ENCODE data around the gene OR8K1. TPM values are rescaled to one million over a fixed set of nuclear protein-coding genes. Genes with fewer than 3 reads are reported as not detected.

Gene OR8K1
- polyA plus RNA-seq (2013, experiment 1 of 2): not detected
- not detected for polyA plus RNA-seq (2013, experiment 2 of 2)

GRCh38 chr11:56345739-56346138, at the start of gene OR8K1:
TSS of gene OR8K1 (plus strand) at chr11:56346039. CDS start at chr11:56346039, 0 bp downstream.
- Histone ChIP-seq H2AK5ac (ENCODE audit: low read length) (no peak within 1 kb of the TSS), H4K5ac (ENCODE audit: low read length) (no peak within 1 kb of the TSS), H3K79me2 (ENCODE audit: control insufficient read depth, insufficient read depth, low read length) (no peaks in the 10 kb centered on the region), H3K4ac (ENCODE audit: low read depth, low read length) (no peak within 1 kb of the TSS), H3K4me3 (ENCODE audit: low read length) (no peak within 1 kb of the TSS), H2BK5ac (ENCODE audit: low read length) (no peak within 1 kb of the TSS), H3K18ac (ENCODE audit: low read length) (no peak within 1 kb of the TSS), H3K9ac (ENCODE audit: low read length) (no peak within 1 kb of the TSS), H3K79me1 (ENCODE audit: low read length) (no peaks in the 10 kb centered on the region), H3K36me3 (ENCODE audit: control insufficient read depth, insufficient read depth, low read length) (no peaks in the 10 kb centered on the region), H2BK15ac (replicated peaks; ENCODE audit: low read depth) (no peak within 1 kb of the TSS), H3K27me3 (ENCODE audit: insufficient read depth, low read length, poor library complexity) (no peaks in the 10 kb centered on the region), H3K4me1 (ENCODE audit: control insufficient read depth, low read depth, low read length) (no peaks in the 10 kb centered on the region), H3K27ac (ENCODE audit: low read depth, low read length) (no peak within 1 kb of the TSS), H3K23ac (ENCODE audit: low read length) (no peak within 1 kb of the TSS), H4K8ac (ENCODE audit: low read depth, low read length) (no peak within 1 kb of the TSS), H3K4me2 (ENCODE audit: low read length) (no peak within 1 kb of the TSS), H2BK120ac (ENCODE audit: low read depth, low read length) (no peak within 1 kb of the TSS), H3K56ac (ENCODE audit: low read length) (no peak within 1 kb of the TSS)
- no CpG with 5 or more reads among the region's 1 CpG for WGBS (ENCODE audit: extremely low coverage, insufficient coverage, low lambda C conversion rate)
- DNase-seq: no peak

- Histone ChIP-seq H3K79me2 (ENCODE audit: control insufficient read depth, insufficient read depth, low read length) (no peaks in the 10 kb centered on the region), H3K4me2 (ENCODE audit: low read length) (no peak overlapping the region), H3K18ac (ENCODE audit: low read length) (no peak overlapping the region), H3K27me3 (ENCODE audit: insufficient read depth, low read length, poor library complexity) (no peaks in the 10 kb centered on the region), H2BK5ac (ENCODE audit: low read length) (no peak overlapping the region), H4K5ac (ENCODE audit: low read length) (no peak overlapping the region), H3K4me1 (ENCODE audit: control insufficient read depth, low read depth, low read length) (no peaks in the 10 kb centered on the region), H3K79me1 (ENCODE audit: low read length) (no peaks in the 10 kb centered on the region), H3K23ac (ENCODE audit: low read length) (no peak overlapping the region), H3K9ac (ENCODE audit: low read length) (no peak overlapping the region), H3K4me3 (ENCODE audit: low read length) (no peak overlapping the region), H3K27ac (ENCODE audit: low read depth, low read length) (no peak overlapping the region), H2BK15ac (replicated peaks; ENCODE audit: low read depth) (no peak overlapping the region), H3K56ac (ENCODE audit: low read length) (no peak overlapping the region), H2AK5ac (ENCODE audit: low read length) (no peak overlapping the region), H3K36me3 (ENCODE audit: control insufficient read depth, insufficient read depth, low read length) (no peaks in the 10 kb centered on the region), H3K4ac (ENCODE audit: low read depth, low read length) (no peak overlapping the region), H4K8ac (ENCODE audit: low read depth, low read length) (no peak overlapping the region), H2BK120ac (ENCODE audit: low read depth, low read length) (no peak overlapping the region)
- DNase-seq: no peak
- WGBS (ENCODE audit: extremely low coverage, insufficient coverage, low lambda C conversion rate): no CpG with 5 or more reads among the region's 4 CpGs
These were observed 48.9 kb upstream of the OR8K1 start for GRCh38 chr11:56296898-56297297.

GRCh38 chr11:56307836-56308235, 38.0 kb upstream of the OR8K1 start:
- H3K23ac ChIP-seq (ENCODE audit: low read length): no peak overlapping the region
- no peaks in the 10 kb centered on the region for H3K27me3 ChIP-seq (ENCODE audit: insufficient read depth, low read length, poor library complexity)
- no peak overlapping the region for H3K56ac ChIP-seq (ENCODE audit: low read length)
- H3K79me1 ChIP-seq (ENCODE audit: low read length): no peaks in the 10 kb centered on the region
- no peaks in the 10 kb centered on the region for H3K79me2 ChIP-seq (ENCODE audit: control insufficient read depth, insufficient read depth, low read length)
- no peak overlapping the region for H3K9ac ChIP-seq (ENCODE audit: low read length)
- no peak overlapping the region for H4K8ac ChIP-seq (ENCODE audit: low read depth, low read length)
- no peak overlapping the region for H2AK5ac ChIP-seq (ENCODE audit: low read length)
- no peaks in the 10 kb centered on the region for H3K36me3 ChIP-seq (ENCODE audit: control insufficient read depth, insufficient read depth, low read length)
- DNase-seq: no peak
- no CpG with 5 or more reads among the region's 3 CpGs for WGBS (ENCODE audit: extremely low coverage, insufficient coverage, low lambda C conversion rate)
- no peak overlapping the region for H2BK120ac ChIP-seq (ENCODE audit: low read depth, low read length)
- H3K4me1 ChIP-seq (ENCODE audit: control insufficient read depth, low read depth, low read length): no peaks in the 10 kb centered on the region
- no peak overlapping the region for H3K4ac ChIP-seq (ENCODE audit: low read depth, low read length)
- H4K5ac ChIP-seq (ENCODE audit: low read length): no peak overlapping the region
- no peak overlapping the region for H3K27ac ChIP-seq (ENCODE audit: low read depth, low read length)
- no peak overlapping the region for H2BK15ac ChIP-seq (replicated peaks; ENCODE audit: low read depth)
- no peak overlapping the region for H3K4me3 ChIP-seq (ENCODE audit: low read length)
- H2BK5ac ChIP-seq (ENCODE audit: low read length): no peak overlapping the region
- H3K4me2 ChIP-seq (ENCODE audit: low read length): no peak overlapping the region
- H3K18ac ChIP-seq (ENCODE audit: low read length): no peak overlapping the region

- DNase-seq: no peak
- no peak within 1 kb of the TSS for H3K4ac ChIP-seq (ENCODE audit: low read depth, low read length)
These were observed 31.0 kb upstream of the OR8K1 start, which contains the start of gene OR8K3 for GRCh38 chr11:56314844-56315243. TSS of gene OR8K3 (plus strand) at chr11:56315144. CDS start at chr11:56318307, 3,163 bp downstream.

GRCh38 chr11:56331861-56332491, 13.9 kb upstream of the OR8K1 start:
- WGBS (ENCODE audit: extremely low coverage, insufficient coverage, low lambda C conversion rate): no CpG with 5 or more reads among the region's 34 CpGs
- no peak overlapping the region for H3K4me3 ChIP-seq (ENCODE audit: low read length)
- H3K56ac ChIP-seq (ENCODE audit: low read length): no peak overlapping the region
- H2BK120ac ChIP-seq (ENCODE audit: low read depth, low read length): no peak overlapping the region
- no peak overlapping the region for H2BK15ac ChIP-seq (replicated peaks; ENCODE audit: low read depth)
- no peaks in the 10 kb centered on the region for H3K36me3 ChIP-seq (ENCODE audit: control insufficient read depth, insufficient read depth, low read length)
- H3K18ac ChIP-seq (ENCODE audit: low read length): no peak overlapping the region
- H3K23ac ChIP-seq (ENCODE audit: low read length): no peak overlapping the region
- H3K4me1 ChIP-seq (ENCODE audit: control insufficient read depth, low read depth, low read length): no peaks in the 10 kb centered on the region
- H3K27me3 ChIP-seq (ENCODE audit: insufficient read depth, low read length, poor library complexity): no peaks in the 10 kb centered on the region
- no peaks in the 10 kb centered on the region for H3K79me1 ChIP-seq (ENCODE audit: low read length)
- H4K5ac ChIP-seq (ENCODE audit: low read length): no peak overlapping the region
- H2AK5ac ChIP-seq (ENCODE audit: low read length): no peak overlapping the region
- no peak for DNase-seq
- no peaks in the 10 kb centered on the region for H3K79me2 ChIP-seq (ENCODE audit: control insufficient read depth, insufficient read depth, low read length)
- H3K4me2 ChIP-seq (ENCODE audit: low read length): no peak overlapping the region
- no peak overlapping the region for H4K8ac ChIP-seq (ENCODE audit: low read depth, low read length)
- H3K27ac ChIP-seq (ENCODE audit: low read depth, low read length): no peak overlapping the region
- no peak overlapping the region for H2BK5ac ChIP-seq (ENCODE audit: low read length)
- no peak overlapping the region for H3K9ac ChIP-seq (ENCODE audit: low read length)
- H3K4ac ChIP-seq (ENCODE audit: low read depth, low read length): no peak overlapping the region

More at GRCh38 chr11:56314844-56315243, 31.0 kb upstream of the OR8K1 start, which contains the start of gene OR8K3:
- Histone ChIP-seq H2AK5ac (ENCODE audit: low read length) (no peak within 1 kb of the TSS), H2BK15ac (replicated peaks; ENCODE audit: low read depth) (no peak within 1 kb of the TSS), H3K27me3 (ENCODE audit: insufficient read depth, low read length, poor library complexity) (no peaks in the 10 kb centered on the region), H3K4me1 (ENCODE audit: control insufficient read depth, low read depth, low read length) (no peaks in the 10 kb centered on the region), H3K27ac (ENCODE audit: low read depth, low read length) (no peak within 1 kb of the TSS), H3K18ac (ENCODE audit: low read length) (no peak within 1 kb of the TSS), H3K9ac (ENCODE audit: low read length) (no peak within 1 kb of the TSS), H2BK120ac (ENCODE audit: low read depth, low read length) (no peak within 1 kb of the TSS), H2BK5ac (ENCODE audit: low read length) (no peak within 1 kb of the TSS), H4K5ac (ENCODE audit: low read length) (no peak within 1 kb of the TSS), H3K56ac (ENCODE audit: low read length) (no peak within 1 kb of the TSS), H3K36me3 (ENCODE audit: control insufficient read depth, insufficient read depth, low read length) (no peaks in the 10 kb centered on the region), H3K4me2 (ENCODE audit: low read length) (no peak within 1 kb of the TSS), H3K23ac (ENCODE audit: low read length) (no peak within 1 kb of the TSS), H3K79me1 (ENCODE audit: low read length) (no peaks in the 10 kb centered on the region), H3K4me3 (ENCODE audit: low read length) (no peak within 1 kb of the TSS), H4K8ac (ENCODE audit: low read depth, low read length) (no peak within 1 kb of the TSS), H3K79me2 (ENCODE audit: control insufficient read depth, insufficient read depth, low read length) (no peaks in the 10 kb centered on the region)

- Histone ChIP-seq H3K4me1 (ENCODE audit: control insufficient read depth, low read depth, low read length) (no peaks in the 10 kb centered on the region), H2BK120ac (ENCODE audit: low read depth, low read length) (no peak overlapping the region), H2AK5ac (ENCODE audit: low read length) (no peak overlapping the region), H3K27ac (ENCODE audit: low read depth, low read length) (no peak overlapping the region), H3K4me3 (ENCODE audit: low read length) (no peak overlapping the region), H3K23ac (ENCODE audit: low read length) (no peak overlapping the region), H3K79me2 (ENCODE audit: control insufficient read depth, insufficient read depth, low read length) (no peaks in the 10 kb centered on the region), H3K4ac (ENCODE audit: low read depth, low read length) (no peak overlapping the region), H3K79me1 (ENCODE audit: low read length) (no peaks in the 10 kb centered on the region), H3K18ac (ENCODE audit: low read length) (no peak overlapping the region), H3K56ac (ENCODE audit: low read length) (no peak overlapping the region), H3K27me3 (ENCODE audit: insufficient read depth, low read length, poor library complexity) (no peaks in the 10 kb centered on the region), H2BK15ac (replicated peaks; ENCODE audit: low read depth) (no peak overlapping the region), H4K5ac (ENCODE audit: low read length) (no peak overlapping the region), H4K8ac (ENCODE audit: low read depth, low read length) (no peak overlapping the region), H3K9ac (ENCODE audit: low read length) (no peak overlapping the region), H3K36me3 (ENCODE audit: control insufficient read depth, insufficient read depth, low read length) (no peaks in the 10 kb centered on the region), H3K4me2 (ENCODE audit: low read length) (no peak overlapping the region), H2BK5ac (ENCODE audit: low read length) (no peak overlapping the region)
- DNase-seq: no peak
- no CpG with 5 or more reads among the region's 3 CpGs for WGBS (ENCODE audit: extremely low coverage, insufficient coverage, low lambda C conversion rate)
These were observed 12.7 kb upstream of the OR8K1 start for GRCh38 chr11:56333156-56333555.
